Spleen (tissue), 11 donors: ENCODE data around the gene PIGM. TPM values are rescaled to one million over a fixed set of nuclear protein-coding genes. Genes with fewer than 3 reads are reported as not detected.

Experiments used
- DNase-seq: peaks from one replicate; pipeline ENCODE4 v3.0.0-alpha.2; 2020
- H3K27ac ChIP-seq, 8 donors: fragments of 200-600 bp; sonication (generic) in 7 of 8; 1 replicate in 4 of 8; 2 replicates in 4 of 8; pipeline versions ENCODE4 v1.5.0 to v1.8.0; 2016 to 2021; ENCODE audit warnings: inconsistent platforms in 4 of 8, mild to moderate bottlenecking in 4 of 8, moderate library complexity in 1 of 8
- H3K27me3 ChIP-seq, 7 donors: fragments of 200-600 bp; sonication (generic) in 6 of 7; replicated peaks in 1 of 7; 1 replicate in 4 of 7; 2 replicates in 3 of 7; pipeline versions ENCODE4 v1.5.0 to v1.8.0; 2016 to 2021; ENCODE audit warnings: inconsistent platforms in 3 of 7, mild to moderate bottlenecking in 1 of 7
- H3K36me3 ChIP-seq, 6 donors: fragments of 200-600 bp; sonication (generic) in 5 of 6; 1 replicate in 4 of 6; 2 replicates in 2 of 6; pipeline versions ENCODE4 v1.5.0 to v1.8.0; 2016 to 2021; ENCODE audit warnings: inconsistent platforms in 2 of 6
- H3K4me1 ChIP-seq, 6 donors: fragments of 200-600 bp; sonication (generic) in 5 of 6; 1 replicate in 3 of 6; 2 replicates in 3 of 6; pipeline versions ENCODE4 v1.5.0 to v1.8.0; 2016 to 2021; ENCODE audit warnings: inconsistent platforms in 3 of 6
- H3K4me3 ChIP-seq, 8 donors: fragments of 200-600 bp; sonication (generic) in 7 of 8; 1 replicate in 4 of 8; 2 replicates in 4 of 8; pipeline versions ENCODE4 v1.5.0 to v1.8.0; 2016 to 2021; ENCODE audit warnings: inconsistent platforms in 4 of 8, mild to moderate bottlenecking in 4 of 8, moderate library complexity in 2 of 8
- H3K9me3 ChIP-seq, 8 donors: fragments of 200-600 bp; sonication (generic) in 7 of 8; 1 replicate in 4 of 8; 2 replicates in 4 of 8; pipeline versions ENCODE4 v1.5.0 to v1.8.0; 2016 to 2021; ENCODE audit warnings: inconsistent platforms in 4 of 8
- CTCF ChIP-seq, 11 experiments: fragments of 200-600 bp in 7 of 11; fragments of 450-650 bp in 4 of 11; sonication (generic) in 4 of 11; IDR thresholded peaks in 8 of 11; conservative IDR thresholded peaks in 3 of 11; 1 replicate in 7 of 11; 2 replicates in 4 of 11; pipeline versions ENCODE4 v1.4.0 to v1.8.0; 2016 to 2021; ENCODE audit warnings: antibody characterized with exemption in 11 of 11, inconsistent platforms in 4 of 11, mild to moderate bottlenecking in 1 of 11
- POLR2A ChIP-seq, 3 donors: fragments of 450-650 bp; IDR thresholded peaks; one replicate each; pipeline ENCODE4 v1.5.1; 2017; ENCODE audit warnings: antibody characterized with exemption in 3 of 3, mild to moderate bottlenecking in 1 of 3
- POLR2AphosphoS5 ChIP-seq, 3 donors: sonication (generic); formaldehyde crosslinking; IDR thresholded peaks; one replicate each; pipeline ENCODE4 v1.5.1; 2017; ENCODE audit warnings: antibody characterized with exemption in 3 of 3
- WGBS, 5 donors: extraction: QIAGEN DNeasy Blood & Tissue Kit in 3 of 5; methylation state at CpG; one replicate each; pipeline versions ENCODE4 v1.1.5 to v1.1.7; 2013 to 2018; 5-methylcytosine and 5-hydroxymethylcytosine counted together
- intact Hi-C: fragments of 100-400 bp; cut with DNase I; formaldehyde crosslinking; loops from one replicate; pipeline ENCODE4 v1.15.0; 2023; ENCODE audit warnings: low total_unique reads
- polyA plus RNA-seq, 3 donors: library from polyadenylated mRNA; stranded (reverse); fragments of 200-250 nt; gene quantifications; one replicate each; pipeline ENCODE4 v1.2.1, GENCODE V29; 2013
- total RNA-seq, 7 donors: library from RNA; depleted of rRNA in 3 of 7; stranded (reverse); fragments of >200 nt in 3 of 7; fragmentation: NEBNext Ultra II Directional in 4 of 7; extraction: Animal tissue kit (Norgen Biotek cat#: 25700) in 4 of 7; gene quantifications; one replicate each; pipeline versions ENCODE4 v1.1.0 to v1.2.1, GENCODE V29; 2016 to 2021
- donor health status: healthy with polysubstance abuse.
- donor health status: DM: no; HTN: no; CAD: no; lungs with moderate emphysema.
- donor health status: DM: no; HTN: no; CAD: no.
- donor health status: Bipolar disorder and iron deficiency.
- donor health status: healthy.
- donor health status: DM: no; HTN: no; CAD: no.
- donor health status: DM: yes; HTN: yes; CAD: no.

PIGM gene
- total and polyA plus RNA-seq, 10 donors = 2.1 to 8.5 (median 5.1) TPM

DNA sequence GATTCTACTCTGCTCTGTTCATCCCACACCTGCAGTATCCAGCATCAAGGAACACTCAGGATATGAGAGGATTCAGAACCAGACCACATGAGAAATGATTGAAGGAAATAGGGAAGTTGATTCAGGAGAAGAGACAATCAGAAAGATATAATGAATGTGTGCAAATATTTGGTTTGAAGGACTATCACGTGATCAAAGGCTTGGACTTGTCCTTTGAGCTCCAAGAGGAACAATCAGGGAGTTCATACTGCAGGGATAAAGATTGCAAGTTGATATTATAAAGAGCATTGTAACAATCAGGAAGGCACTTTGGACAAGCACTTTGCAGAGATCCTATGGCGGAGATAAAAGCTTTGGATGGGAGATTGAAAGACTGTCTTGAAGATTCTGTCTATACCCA is 13.9 kb upstream of the PIGM start:
- TF ChIP-seq POLR2AphosphoS5 (IDR thresholded peaks at IDR 0.05) = no peak
- no peak for TF ChIP-seq CTCF (IDR thresholded peaks at IDR 0.05 in 8 of 11, conservative IDR thresholded peaks at IDR 0.05 in 3 of 11)
- TF ChIP-seq POLR2A (IDR thresholded peaks at IDR 0.05) = no peak
- Histone ChIP-seq H3K36me3 (no peaks in the 10 kb centered on the region), H3K4me1 (peaks cover 6 to 17% (median 12%) of the 10 kb centered on the region in 6 donors), H3K27me3 (peaks cover 0 to 8% (median 0%) of the 10 kb centered on the region in 7 donors), H3K27ac (no peak overlapping the region), H3K4me3 (no peak overlapping the region), H3K9me3 (no peaks in the 10 kb centered on the region)
- DNase-seq = no peak
- WGBS, 5 donors = 55 to 70% (median 64%) methylated on average over 2 of the region's 2 CpGs
- intact Hi-C loops = loop anchor here (2.0 kb wide), 1 partner anchor 39 kb away; no protein-coding TSS in a partner anchor

GRCh38 chr1:160043543-160043942 is 11.8 kb upstream of the PIGM start:
- Histone ChIP-seq H3K9me3 (no peaks in the 10 kb centered on the region), H3K27ac (no peak overlapping the region), H3K4me1 (peaks cover 6 to 17% (median 12%) of the 10 kb centered on the region in 6 donors), H3K36me3 (no peaks in the 10 kb centered on the region), H3K4me3 (no peak overlapping the region), H3K27me3 (peaks cover 0 to 8% (median 0%) of the 10 kb centered on the region in 7 donors)
- no peak for TF ChIP-seq POLR2AphosphoS5 (IDR thresholded peaks at IDR 0.05)
- TF ChIP-seq CTCF (IDR thresholded peaks at IDR 0.05 in 8 of 11, conservative IDR thresholded peaks at IDR 0.05 in 3 of 11) = no peak
- no peak for TF ChIP-seq POLR2A (IDR thresholded peaks at IDR 0.05)
- intact Hi-C loops = no loop called here
- no peak for DNase-seq

DNA sequence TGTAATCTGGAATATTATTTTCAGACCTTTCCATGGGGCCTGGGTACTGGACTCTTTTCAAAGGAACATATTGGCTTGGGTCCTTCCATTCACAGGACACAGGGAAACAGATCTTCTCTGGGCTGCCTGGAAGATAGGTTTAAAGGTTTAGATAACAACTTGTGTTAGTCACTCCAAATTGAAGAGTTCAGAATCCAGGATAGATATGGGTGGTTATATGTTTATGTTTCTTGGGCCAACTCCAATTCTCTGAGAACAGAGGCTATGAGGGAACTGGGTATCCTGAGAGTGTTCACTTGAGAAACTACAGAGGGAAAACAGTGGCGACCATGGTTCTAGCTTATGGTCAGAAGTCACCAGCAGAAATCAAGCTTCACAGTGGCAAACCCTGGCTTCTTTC is 8.7 kb upstream of the PIGM start:
- Histone ChIP-seq H3K9me3 (no peaks in the 10 kb centered on the region), H3K27me3 (no peaks in the 10 kb centered on the region), H3K4me3 (no peak overlapping the region), H3K27ac (no peak overlapping the region), H3K36me3 (peaks cover 0 to 7% (median 0%) of the 10 kb centered on the region in 6 donors), H3K4me1 (no peaks in the 10 kb centered on the region)
- intact Hi-C loops = no loop called here
- TF ChIP-seq POLR2AphosphoS5 (IDR thresholded peaks at IDR 0.05) (no peak), CTCF (IDR thresholded peaks at IDR 0.05 in 8 of 11, conservative IDR thresholded peaks at IDR 0.05 in 3 of 11) (no peak), POLR2A (IDR thresholded peaks at IDR 0.05) (no peak)
- DNase-seq = no peak
- 83 to 100% (median 94%) methylated on average over 1 of the region's 1 CpG for WGBS, 5 donors

DNA sequence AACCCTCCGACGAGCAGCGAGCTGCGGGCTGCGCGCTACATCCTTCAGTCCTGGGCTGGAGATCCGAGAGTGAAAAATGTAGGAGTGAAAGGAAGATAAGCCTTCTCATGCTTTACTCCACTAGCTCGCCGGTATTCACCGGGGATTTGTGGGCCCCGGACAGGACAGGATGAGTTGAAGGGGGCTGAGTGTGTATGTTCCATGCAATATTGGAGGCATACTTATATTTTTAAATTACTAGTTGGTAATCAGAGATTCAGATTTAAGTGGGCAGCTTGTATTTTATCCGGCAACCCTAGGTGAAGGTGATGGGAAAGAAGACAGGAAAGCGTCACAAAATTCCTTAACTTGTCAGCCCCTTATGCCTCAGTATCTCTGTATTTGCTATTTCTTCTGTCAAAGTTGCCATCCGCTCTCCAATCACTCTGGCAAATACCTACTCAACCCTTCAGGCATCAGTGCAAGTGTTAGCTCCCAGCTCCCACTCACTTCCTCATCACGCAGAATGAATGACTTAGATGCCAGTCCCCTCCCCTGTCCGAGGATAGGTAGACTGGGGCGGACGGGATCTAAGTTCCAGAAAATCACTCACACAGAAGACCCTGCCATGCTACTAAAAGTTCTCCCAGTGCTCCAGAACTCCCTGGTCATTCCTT is 503 bp upstream of the PIGM start:
- H3K27me3 ChIP-seq = no peaks in the 10 kb centered on the region
- peak overlapping the region; percentile 79 to 86 (median 83) for H3K4me3 ChIP-seq
- TF ChIP-seq POLR2AphosphoS5 (IDR thresholded peaks at IDR 0.05) (no peak), CTCF (IDR thresholded peaks at IDR 0.05 in 8 of 11, conservative IDR thresholded peaks at IDR 0.05 in 3 of 11) (no peak), POLR2A (IDR thresholded peaks at IDR 0.05) (no peak)
- no peaks in the 10 kb centered on the region for H3K9me3 ChIP-seq
- DNase-seq = no peak
- peak overlapping the region; percentile 55 to 83 (median 75) for H3K27ac ChIP-seq
- WGBS, 5 donors = 1 to 3% (median 2%) methylated on average over 18 of the region's 18 CpGs
- H3K4me1 ChIP-seq = peaks cover 22 to 49% (median 31%) of the 10 kb centered on the region in 6 donors
- no peaks in the 10 kb centered on the region for H3K36me3 ChIP-seq
- intact Hi-C loops = no loop called here
